IPS DF 6.9 (cell line): ENCODE data around the gene MIPOL1.

ENCODE experiments used
- DNase-seq: peaks from one replicate; pipeline ENCODE4 v3.0.0-alpha.2; 2013; ENCODE audit warnings: low read depth, low spot score
- H3K27ac ChIP-seq: one replicate; pipeline ENCODE4 v1.5.1; 2013; ENCODE audit warnings: low read length, control low read depth
- H3K27me3 ChIP-seq: 2 replicates; pipeline ENCODE4 v1.6.1; 2013; ENCODE audit warnings: mild to moderate bottlenecking, low read length; ENCODE audit not compliant: control insufficient read depth, insufficient read depth
- H3K36me3 ChIP-seq: 2 replicates; pipeline ENCODE4 v1.6.1; 2013; ENCODE audit warnings: low read length; ENCODE audit not compliant: control insufficient read depth, insufficient read depth
- H3K4me1 ChIP-seq: 2 replicates; pipeline ENCODE4 v1.6.1; 2013; ENCODE audit warnings: low read length; ENCODE audit not compliant: control insufficient read depth, insufficient read depth
- H3K4me3 ChIP-seq: 2 replicates; pipeline ENCODE4 v1.5.1; 2013; ENCODE audit warnings: mild to moderate bottlenecking, low read length
- H3K9me3 ChIP-seq: 2 replicates; pipeline ENCODE4 v1.6.1; 2013; ENCODE audit warnings: low read length, inconsistent platforms; ENCODE audit not compliant: control insufficient read depth, insufficient read depth
- WGBS: extraction: QIAGEN DNeasy Blood & Tissue Kit; methylation state at CpG from one replicate; pipeline ENCODE4 v1.1.7; 2013; ENCODE audit warnings: mixed read lengths, missing lambda C conversion rate; ENCODE audit not compliant: insufficient read length, insufficient coverage; 5-methylcytosine and 5-hydroxymethylcytosine counted together

Gene MIPOL1

GRCh38 chr14:37589715-37590427 is 392.1 kb downstream of the MIPOL1 start:
- Histone ChIP-seq H3K27ac (no peak overlapping the region), H3K36me3 (no peaks in the 10 kb centered on the region), H3K27me3 (peaks cover 61% of the 10 kb centered on the region), H3K9me3 (no peaks in the 10 kb centered on the region), H3K4me1 (peaks cover 1% of the 10 kb centered on the region; the same call in 1 of the 2 replicates), H3K4me3 (no peak overlapping the region)
- no CpG with 5 or more reads among the region's 6 CpGs for WGBS
- DNase-seq, result no peak

GRCh38 chr14:37590428-37591139 is 392.8 kb downstream of the MIPOL1 start:
- peaks cover 1% of the 10 kb centered on the region; the same call in 1 of the 2 replicates for H3K4me1 ChIP-seq
- WGBS, result no CpG with 5 or more reads among the region's 4 CpGs
- H3K9me3 ChIP-seq, result no peaks in the 10 kb centered on the region
- H3K27ac ChIP-seq, result no peak overlapping the region
- peaks cover 58% of the 10 kb centered on the region for H3K27me3 ChIP-seq
- H3K36me3 ChIP-seq, result no peaks in the 10 kb centered on the region
- no peak for DNase-seq
- H3K4me3 ChIP-seq, result no peak overlapping the region

DNA sequence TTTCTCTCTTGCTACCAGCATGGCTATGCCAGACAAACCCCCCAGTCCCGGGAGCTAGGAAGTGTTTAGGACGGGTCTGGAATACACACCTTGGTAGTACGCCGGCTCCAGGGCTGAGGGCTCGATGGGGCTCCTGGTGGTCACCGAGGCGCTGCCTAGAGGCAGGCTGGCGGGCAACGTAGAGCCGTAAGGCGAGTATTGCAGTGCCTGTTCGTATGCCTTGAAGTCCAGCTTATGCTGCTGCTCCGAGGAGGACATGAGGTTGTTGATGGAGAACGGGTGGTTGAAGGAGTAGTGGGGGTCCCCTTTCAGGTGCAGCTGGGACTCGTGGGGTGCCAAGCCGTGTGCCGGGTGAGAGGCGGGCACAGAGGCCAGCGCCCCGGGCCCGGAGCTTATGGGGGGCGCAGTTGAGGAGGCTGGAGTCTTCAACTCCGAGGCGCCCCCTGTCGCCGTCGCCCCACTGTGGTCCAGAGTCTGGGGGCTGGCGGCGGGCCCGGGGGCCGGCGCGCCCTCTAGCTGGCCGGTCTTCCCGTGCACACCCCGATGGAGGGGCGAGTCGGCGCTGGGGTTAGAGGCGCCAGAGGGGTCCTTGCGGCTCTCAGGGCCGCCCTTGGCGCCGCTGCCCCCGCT is 393.7 kb downstream of the MIPOL1 start:
- peak overlapping the region; percentile 17; the same call in 1 of the 2 replicates for H3K4me3 ChIP-seq
- no peaks in the 10 kb centered on the region for H3K9me3 ChIP-seq
- peaks cover 58% of the 10 kb centered on the region for H3K27me3 ChIP-seq
- H3K27ac ChIP-seq, result no peak overlapping the region
- no peaks in the 10 kb centered on the region for H3K36me3 ChIP-seq
- DNase-seq, result no peak
- peaks cover 1% of the 10 kb centered on the region; the same call in 1 of the 2 replicates for H3K4me1 ChIP-seq
- no CpG with 5 or more reads among the region's 45 CpGs for WGBS

DNA sequence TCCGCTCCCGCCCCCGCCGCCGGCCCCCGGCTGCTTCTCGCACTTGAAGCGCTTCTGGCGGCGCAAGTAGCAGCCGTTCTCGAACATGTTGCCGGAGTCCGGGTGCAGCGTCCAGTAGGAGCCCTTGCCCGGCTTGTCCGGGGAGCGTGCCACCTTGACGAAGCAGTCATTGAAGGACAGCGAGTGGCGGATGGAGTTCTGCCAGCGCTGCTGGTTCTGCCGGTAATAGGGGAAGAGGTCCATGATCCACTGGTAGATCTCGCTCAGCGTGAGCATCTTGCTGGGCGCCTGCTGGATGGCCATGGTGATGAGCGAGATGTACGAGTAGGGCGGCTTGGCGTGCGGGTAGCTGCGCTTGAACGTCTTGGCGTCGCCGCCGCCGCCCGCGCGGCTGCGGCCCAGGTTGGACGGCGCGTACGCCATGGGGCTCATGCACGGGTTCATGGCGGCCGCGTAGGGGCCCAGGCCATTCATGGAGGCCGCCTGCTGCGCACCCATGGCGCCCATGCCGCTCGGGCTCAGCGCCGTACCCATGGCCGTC is 394.3 kb downstream of the MIPOL1 start:
- Histone ChIP-seq H3K27ac (no peak overlapping the region), H3K36me3 (no peaks in the 10 kb centered on the region), H3K4me1 (peaks cover 1% of the 10 kb centered on the region; the same call in 1 of the 2 replicates), H3K27me3 (peaks cover 64% of the 10 kb centered on the region), H3K4me3 (peak overlapping the region; percentile 21; the same call in 1 of the 2 replicates), H3K9me3 (no peaks in the 10 kb centered on the region)
- no peak for DNase-seq
- WGBS, result no CpG with 5 or more reads among the region's 58 CpGs

GRCh38 chr14:37592482-37593408 is 395.0 kb downstream of the MIPOL1 start:
- Histone ChIP-seq H3K27me3 (peaks cover 67% of the 10 kb centered on the region), H3K27ac (no peak overlapping the region), H3K4me1 (peaks cover 1% of the 10 kb centered on the region; the same call in 1 of the 2 replicates), H3K36me3 (no peaks in the 10 kb centered on the region), H3K4me3 (peak overlapping the region; percentile 21; the same call in 1 of the 2 replicates), H3K9me3 (no peaks in the 10 kb centered on the region)
- no CpG with 5 or more reads among the region's 42 CpGs for WGBS
- no peak for DNase-seq

DNA sequence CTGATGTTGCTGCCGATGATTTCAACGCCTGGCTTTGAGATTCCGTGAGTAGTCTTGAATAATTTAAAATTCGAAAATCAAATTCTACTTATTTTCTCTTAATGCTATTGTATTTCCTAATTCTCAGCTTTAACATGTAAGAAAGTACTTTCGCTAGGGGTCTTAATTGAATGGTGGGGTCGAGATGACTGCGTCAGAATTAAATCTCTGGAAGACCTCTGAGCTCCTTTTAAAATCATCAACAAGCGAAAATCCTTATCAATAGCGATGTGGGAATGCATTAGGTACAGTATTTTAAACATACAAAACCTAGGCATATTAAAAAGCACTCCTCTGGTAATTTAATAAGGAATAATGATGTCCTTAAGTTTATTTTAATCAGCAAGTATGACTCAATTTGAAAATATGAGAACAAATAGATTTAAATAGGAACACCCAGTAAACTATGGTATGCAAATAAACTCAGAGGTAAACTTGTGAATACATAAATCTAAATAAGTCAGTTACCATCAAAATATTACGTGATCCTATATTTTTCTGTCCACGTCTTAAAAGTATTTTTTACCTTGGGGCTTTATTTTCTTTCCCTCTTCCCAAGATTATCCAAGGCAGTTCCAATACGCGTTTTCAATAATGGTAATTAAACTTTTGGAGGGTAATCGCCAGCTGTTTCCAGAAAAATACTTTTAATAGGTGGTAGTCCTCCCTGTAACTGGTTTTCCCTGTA is 395.9 kb downstream of the MIPOL1 start:
- H3K36me3 ChIP-seq, result no peaks in the 10 kb centered on the region
- no peak overlapping the region for H3K27ac ChIP-seq
- peaks cover 6% of the 10 kb centered on the region for H3K4me1 ChIP-seq
- no peak for DNase-seq
- peaks cover 75% of the 10 kb centered on the region for H3K27me3 ChIP-seq
- WGBS, result no CpG with 5 or more reads among the region's 14 CpGs
- no peaks in the 10 kb centered on the region for H3K9me3 ChIP-seq
- no peak overlapping the region for H3K4me3 ChIP-seq

DNA sequence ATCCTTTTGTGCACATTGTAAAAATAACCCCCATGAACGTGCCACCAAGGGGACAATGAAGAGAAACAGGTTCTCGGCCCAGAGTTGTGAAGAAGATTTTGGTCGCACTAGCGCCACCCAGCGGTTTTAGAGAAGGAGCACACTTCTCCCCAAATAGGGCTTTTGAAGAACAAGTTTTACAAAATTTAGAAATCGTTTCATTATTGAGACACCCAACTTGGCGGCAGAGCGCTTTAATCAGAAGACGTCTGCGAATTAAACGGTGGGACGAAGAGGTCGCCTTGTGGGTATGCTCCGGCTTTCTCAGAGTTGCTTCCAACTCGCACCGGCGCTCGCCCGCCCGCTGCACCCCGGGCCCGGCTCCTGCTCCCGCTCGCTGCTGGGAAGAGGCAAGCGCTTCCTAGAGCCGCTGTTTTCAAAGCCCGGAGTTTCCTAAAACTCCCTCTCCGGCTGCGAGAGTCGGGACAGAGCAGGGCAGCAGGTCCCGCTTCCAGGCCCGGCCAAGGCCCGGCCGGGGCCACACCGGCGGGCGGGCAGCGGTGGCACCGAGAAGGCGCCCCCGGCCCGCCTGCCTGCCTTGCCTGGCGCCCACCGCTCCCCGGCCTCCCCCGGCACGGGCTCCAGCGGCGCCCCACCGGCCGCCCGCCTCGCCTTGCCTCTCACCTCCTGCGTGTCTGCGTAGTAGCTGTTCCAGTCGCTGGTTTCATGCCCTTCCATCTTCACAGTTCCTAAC is 396.7 kb downstream of the MIPOL1 start:
- no peak for DNase-seq
- Histone ChIP-seq H3K27ac (no peak overlapping the region), H3K9me3 (no peaks in the 10 kb centered on the region), H3K4me1 (peaks cover 9% of the 10 kb centered on the region), H3K27me3 (peaks cover 79% of the 10 kb centered on the region), H3K4me3 (peak overlapping the region; percentile 38; the same call in 1 of the 2 replicates), H3K36me3 (no peaks in the 10 kb centered on the region)
- no CpG with 5 or more reads among the region's 56 CpGs for WGBS

DNA sequence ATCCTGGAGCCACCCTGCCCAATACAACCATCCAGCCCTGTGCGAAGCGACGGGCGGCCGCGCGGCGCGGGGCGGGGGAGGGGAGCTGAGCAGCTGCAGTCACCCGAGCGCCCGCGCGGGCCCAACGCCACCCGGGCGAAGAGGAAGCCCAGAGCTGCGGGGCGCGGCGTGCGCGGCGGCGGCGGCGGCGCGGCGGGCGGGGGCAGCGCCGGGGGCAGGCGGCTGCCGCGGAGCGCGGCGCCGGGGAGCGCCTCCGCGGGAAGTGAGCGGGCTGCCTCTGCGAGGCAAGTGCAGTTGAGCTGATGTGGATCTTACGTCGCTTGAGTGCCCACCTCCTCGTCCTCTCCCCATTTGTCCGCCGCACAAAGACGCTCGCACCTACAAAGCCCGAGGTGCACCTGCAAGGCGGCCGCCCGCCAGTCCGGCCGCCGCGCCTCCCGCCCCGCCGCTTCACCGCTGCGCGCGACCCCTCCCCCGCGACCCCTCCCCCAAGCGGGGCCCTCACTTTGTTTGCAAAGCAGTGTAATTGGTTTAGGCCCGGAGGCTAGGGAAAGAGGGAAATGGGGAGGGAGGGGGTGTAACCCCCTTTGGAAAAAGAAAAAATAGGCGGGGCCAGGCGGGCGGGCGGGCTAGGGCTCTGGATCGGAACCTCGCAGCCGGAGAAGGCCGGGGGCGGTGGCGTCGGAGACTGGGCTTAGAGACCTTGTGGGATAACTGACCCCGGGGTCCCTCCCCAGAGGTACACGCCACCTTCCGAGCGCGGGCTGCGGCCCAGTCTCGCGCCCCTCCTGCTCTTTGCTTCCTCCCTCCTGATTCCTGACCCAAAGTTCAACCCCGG is 397.5 kb downstream of the MIPOL1 start, which contains the start of the genes FOXA1 and TTC6:
TSS of gene FOXA1 (minus strand) at position 279 of the 838 bp plus-strand sequence. CDS start at position 2, 277 bp downstream.
TSS of gene TTC6 (plus strand) at position 659 of the 838 bp plus-strand sequence. CDS start 26,436 bp downstream, outside the sequence.
- peaks cover 9% of the 10 kb centered on the region for H3K4me1 ChIP-seq
- H3K4me3 ChIP-seq, result peak within 1 kb of the TSS; percentile 38; the same call in 1 of the 2 replicates
- H3K27ac ChIP-seq, result no peak within 1 kb of the TSS
- no peak for DNase-seq
- H3K9me3 ChIP-seq, result no peaks in the 10 kb centered on the region
- WGBS, result no CpG with 5 or more reads among the region's 92 CpGs
- H3K36me3 ChIP-seq, result no peaks in the 10 kb centered on the region
- peaks cover 85% of the 10 kb centered on the region for H3K27me3 ChIP-seq
